ENCODE measurements around the gene DUSP28.

DNA sequence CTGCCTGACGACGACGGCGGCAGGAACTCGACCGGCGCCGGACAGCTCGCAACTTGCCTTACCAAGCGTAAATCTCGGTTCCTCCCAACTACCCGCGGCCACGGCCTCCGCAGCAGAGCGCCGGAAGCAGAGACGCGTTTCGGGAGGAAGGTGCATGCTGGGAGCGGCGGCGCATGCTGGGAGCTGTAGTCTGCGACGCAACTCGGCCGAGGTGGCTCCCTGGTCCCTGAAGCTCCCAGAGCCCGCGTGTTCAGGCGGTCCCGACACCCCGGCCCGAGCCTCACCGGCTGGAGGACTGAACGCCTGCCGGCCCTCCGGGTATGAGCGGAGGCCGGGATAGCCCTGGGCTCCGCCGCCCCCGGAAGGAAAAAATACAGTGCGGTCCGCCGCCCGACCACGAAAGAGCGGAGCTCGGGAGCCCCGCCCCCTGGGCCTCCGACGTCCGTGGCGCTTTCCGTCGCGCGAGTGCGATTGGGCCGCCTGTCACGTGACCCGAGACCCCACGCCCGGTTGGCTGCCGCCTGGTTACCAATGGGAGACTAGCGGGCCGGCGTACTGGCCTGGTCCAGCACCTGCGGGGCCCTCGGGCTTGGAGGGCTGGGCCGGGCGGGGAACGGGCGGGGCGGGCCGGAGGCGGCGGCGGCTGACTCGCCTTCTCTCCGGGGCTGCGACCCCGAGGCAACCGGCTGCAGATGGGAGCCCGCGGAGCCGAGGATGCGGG is 26.2 kb downstream of the DUSP28 start, which contains the start of gene CAPN10:
- TF ChIP-seq POLR2A (IDR thresholded peaks at IDR 0.05; ENCODE audit: low read depth, low read length) (peak; percentile 91), TAF1 (IDR thresholded peaks at IDR 0.05; ENCODE audit: low read depth, low read length) (peak; percentile 85), POU2F2 (IDR thresholded peaks at IDR 0.05; ENCODE audit: low read depth, low read length) (peak; percentile 87), POLR2AphosphoS5 (IDR thresholded peaks at IDR 0.05; ENCODE audit: low read depth, low read length) (peak; percentile 93), SPI1 (IDR thresholded peaks at IDR 0.05; ENCODE audit: low read depth, low read length) (peak; percentile 87)

All from GM12891 (cell line).